ENCODE measurements around the gene TPBGL. TPM values are rescaled to one million over a fixed set of nuclear protein-coding genes. Genes with fewer than 3 reads are reported as not detected.

TPBGL gene
- total RNA-seq, 1 donor from 2014 or later, result 0.64 TPM

GRCh38 chr11:75246671-75247350 is 6.2 kb downstream of the TPBGL start:
- TF ChIP-seq CTCF (IDR thresholded peaks at IDR 0.05), result no peak
- intact Hi-C loops (cut with DNase I), result loop anchor here (5.0 kb wide), 1 partner anchor 315 kb away; no protein-coding TSS in a partner anchor
- ATAC-seq (no peak), DNase-seq (peak; percentile 56)
- Histone ChIP-seq H3K27me3 (peaks cover 20% of the 10 kb centered on the region), H3K4me1 (no peaks in the 10 kb centered on the region), H3K9me3 (no peaks in the 10 kb centered on the region), H3K36me3 (no peaks in the 10 kb centered on the region), H3K27ac (no peak overlapping the region), H3K4me3 (no peak overlapping the region)

- H3K9me3 ChIP-seq, result no peaks in the 10 kb centered on the region
- TF ChIP-seq CTCF (IDR thresholded peaks at IDR 0.05), result peak; percentile 3
- H3K36me3 ChIP-seq, result no peaks in the 10 kb centered on the region
- H3K27ac ChIP-seq, result no peak overlapping the region
- ATAC-seq, result no peak
- intact Hi-C loops (cut with DNase I), result loop anchor here (2.0 to 5.0 kb wide), 2 partner anchors 106 to 317 kb away; no protein-coding TSS in a partner anchor
- H3K4me1 ChIP-seq, result no peaks in the 10 kb centered on the region
- DNase-seq, result no peak
- H3K27me3 ChIP-seq, result peaks cover 3% of the 10 kb centered on the region
- H3K4me3 ChIP-seq, result no peak overlapping the region
Observed at GRCh38 chr11:75248924-75249256, 8.3 kb downstream of the TPBGL start.

GRCh38 chr11:75249704-75250103 is 9.1 kb downstream of the TPBGL start:
- H3K36me3 ChIP-seq, result no peaks in the 10 kb centered on the region
- H3K27ac ChIP-seq, result no peak overlapping the region
- peaks cover 2% of the 10 kb centered on the region for H3K27me3 ChIP-seq
- H3K4me3 ChIP-seq, result no peak overlapping the region
- ATAC-seq (no peak), DNase-seq (peak; percentile 29)
- no peaks in the 10 kb centered on the region for H3K4me1 ChIP-seq
- no peaks in the 10 kb centered on the region for H3K9me3 ChIP-seq
- intact Hi-C loops (cut with DNase I), result loop anchor here (2.0 to 5.0 kb wide), 2 partner anchors 107 to 317 kb away; no protein-coding TSS in a partner anchor
- TF ChIP-seq CTCF (IDR thresholded peaks at IDR 0.05), result no peak

GRCh38 chr11:75254326-75254725 is 13.8 kb downstream of the TPBGL start:
- no peaks in the 10 kb centered on the region for H3K4me1 ChIP-seq
- H3K9me3 ChIP-seq, result no peaks in the 10 kb centered on the region
- TF ChIP-seq CTCF (IDR thresholded peaks at IDR 0.05), result no peak
- H3K4me3 ChIP-seq, result no peak overlapping the region
- intact Hi-C loops (cut with DNase I), result no loop called here
- no peak for ATAC-seq
- H3K36me3 ChIP-seq, result no peaks in the 10 kb centered on the region
- H3K27ac ChIP-seq, result no peak overlapping the region
- peaks cover 3% of the 10 kb centered on the region for H3K27me3 ChIP-seq
- DNase-seq, result no peak

- no peaks in the 10 kb centered on the region for H3K9me3 ChIP-seq
- H3K27me3 ChIP-seq, result no peaks in the 10 kb centered on the region
- intact Hi-C loops (cut with DNase I), result no loop called here
- H3K4me1 ChIP-seq, result peaks cover 23% of the 10 kb centered on the region
- DNase-seq, result peak; percentile 41
- no peak for TF ChIP-seq CTCF (IDR thresholded peaks at IDR 0.05)
- H3K27ac ChIP-seq, result no peak overlapping the region
- H3K36me3 ChIP-seq, result peaks cover 2% of the 10 kb centered on the region
- peak; percentile 3 for ATAC-seq
- no peak overlapping the region for H3K4me3 ChIP-seq
Observed at GRCh38 chr11:75260396-75261170, 20.0 kb downstream of the TPBGL start.
